H1 (cell line): ENCODE measurements around the gene PDE4D. TPM values are rescaled to one million over a fixed set of nuclear protein-coding genes. Genes with fewer than 3 reads are reported as not detected.

Experiments
- CTCF ChIA-PET: fragments of 300-600 bp; sonication (Branson Sonifier 250); formaldehyde crosslinking; loops from one replicate; lab custom pipeline; 2021; ENCODE audit not compliant: partially characterized antibody; lab: Charles Lee
- POLR2A ChIA-PET: fragments of 300-600 bp; sonication (Branson Sonifier 250); formaldehyde crosslinking; loops from one replicate; lab custom pipeline; 2021; ENCODE audit warnings: inconsistent platforms; ENCODE audit not compliant: partially characterized antibody; lab: Charles Lee
- DNase-seq, 2 experiments: peaks; one replicate each; pipeline versions ENCODE4 v3.0.0 to v3.0.0-alpha.2; 2010 to 2022; ENCODE audit warnings: low spot score in 2 of 2, low read depth in 1 of 2, mixed read lengths in 1 of 2
- FAIRE-seq: peaks from 2 replicates; lab custom pipeline; 2011; peaks lifted over from hg19 to GRCh38; lab: Jason Lieb, UNC
- H2AFZ ChIP-seq: 2 replicates; pipeline ENCODE4 v1.8.1; 2012; ENCODE audit warnings: low read length, inconsistent platforms
- H2AK5ac ChIP-seq: 2 replicates; pipeline ENCODE4 v1.6.1; 2013; ENCODE audit warnings: low read depth, low read length
- H2BK120ac ChIP-seq: replicated peaks from 2 replicates; pipeline ENCODE3; 2013; ENCODE audit warnings: low read depth, low read length, inconsistent platforms
- H2BK12ac ChIP-seq: 2 replicates; pipeline ENCODE4 v1.6.1; 2013; ENCODE audit warnings: low read depth, low read length
- H2BK15ac ChIP-seq: 2 replicates; pipeline ENCODE4 v1.6.1; 2013; ENCODE audit warnings: low read length
- H2BK20ac ChIP-seq: 2 replicates; pipeline ENCODE4 v1.6.1; 2013; ENCODE audit warnings: low read length
- H2BK5ac ChIP-seq: 2 replicates; pipeline ENCODE4 v1.6.1; 2013; ENCODE audit warnings: low read depth, low read length
- H3K14ac ChIP-seq: 2 replicates; pipeline ENCODE4 v1.6.1; 2013; ENCODE audit warnings: inconsistent platforms; ENCODE audit not compliant: insufficient read length
- H3K18ac ChIP-seq: 2 replicates; pipeline ENCODE4 v1.6.1; 2013; ENCODE audit warnings: low read length; ENCODE audit errors: extremely low read depth
- H3K23ac ChIP-seq: 2 replicates; pipeline ENCODE4 v1.6.1; 2013; ENCODE audit warnings: inconsistent platforms; ENCODE audit not compliant: insufficient read length
- H3K23me2 ChIP-seq: 2 replicates; pipeline ENCODE4 v1.6.1; 2013; ENCODE audit warnings: low read depth, low read length
- H3K27ac ChIP-seq: 2 replicates; pipeline ENCODE4 v1.6.1; 2011; ENCODE audit warnings: low read depth, low read length, inconsistent platforms
- H3K27me3 ChIP-seq, 4 experiments: replicated peaks in 1 of 4; 1 replicate in 1 of 4; 2 replicates in 3 of 4; pipeline versions ENCODE4 v1.6.1 to v1.8.1; 2011 to 2013; ENCODE audit warnings: low read length in 3 of 4, mild to moderate bottlenecking in 3 of 4, inconsistent platforms in 2 of 4, mixed read lengths in 2 of 4, moderate library complexity in 1 of 4; ENCODE audit not compliant: control insufficient read depth in 3 of 4, insufficient read depth in 3 of 4; ENCODE audit errors: extremely low read depth in 1 of 4
- H3K36me3 ChIP-seq, 4 experiments: 2 replicates each; pipeline versions ENCODE4 v1.6.1 to v1.8.1; 2011 to 2013; ENCODE audit warnings: mild to moderate bottlenecking in 4 of 4, low read length in 3 of 4, moderate library complexity in 2 of 4, control low read depth in 1 of 4, inconsistent platforms in 1 of 4; ENCODE audit not compliant: insufficient read depth in 4 of 4, control insufficient read depth in 2 of 4
- H3K4ac ChIP-seq: replicated peaks from 2 replicates; pipeline ENCODE3; 2013; ENCODE audit warnings: low read length, low read depth, mixed read lengths, inconsistent platforms; ENCODE audit not compliant: insufficient read length
- H3K4me1 ChIP-seq, 4 experiments: replicated peaks in 1 of 4; 1 replicate in 1 of 4; 2 replicates in 3 of 4; pipeline versions ENCODE4 v1.6.1 to v1.8.1; 2011 to 2013; ENCODE audit warnings: low read length in 3 of 4, inconsistent platforms in 2 of 4, mixed read lengths in 1 of 4; ENCODE audit not compliant: insufficient read depth in 4 of 4, control insufficient read depth in 3 of 4
- H3K4me2 ChIP-seq, 2 experiments: 2 replicates each; pipeline versions ENCODE4 v1.6.1 to v1.8.1; 2011 to 2013; ENCODE audit warnings: low read depth in 2 of 2, low read length in 2 of 2, control low read depth in 1 of 2, inconsistent platforms in 1 of 2, mild to moderate bottlenecking in 1 of 2; ENCODE audit not compliant: insufficient read depth in 1 of 2
- H3K4me3 ChIP-seq, 4 experiments: fragments of 200-600, 300-600 bp in 1 of 4; sonication (generic), shearing (Covaris generic), sonication (Bioruptor Twin) in 1 of 4; 2 replicates each; pipeline versions ENCODE4 v1.5.1 to v1.8.1; 2011 to 2016; ENCODE audit warnings: low read length in 4 of 4, low read depth in 3 of 4, control low read depth in 2 of 4, inconsistent platforms in 2 of 4, mild to moderate bottlenecking in 2 of 4, mixed read lengths in 1 of 4, moderate library complexity in 1 of 4; ENCODE audit not compliant: insufficient read depth in 2 of 4; ENCODE audit errors: extremely low read depth in 1 of 4
- H3K56ac ChIP-seq: replicated peaks from 2 replicates; pipeline ENCODE3; 2013; ENCODE audit warnings: low read depth, mild to moderate bottlenecking, mixed read lengths, low read length, inconsistent platforms; ENCODE audit not compliant: insufficient read length
- H3K79me1 ChIP-seq: 2 replicates; pipeline ENCODE4 v1.6.1; 2013; ENCODE audit warnings: low read depth, low read length, control low read depth
- H3K79me2 ChIP-seq, 2 experiments: 2 replicates each; pipeline versions ENCODE4 v1.6.1 to v1.8.1; 2012 to 2013; ENCODE audit warnings: low read length in 2 of 2, mild to moderate bottlenecking in 2 of 2, inconsistent platforms in 1 of 2; ENCODE audit not compliant: insufficient read depth in 2 of 2, control insufficient read depth in 1 of 2
- H3K9ac ChIP-seq, 4 experiments: replicated peaks in 1 of 4; 1 replicate in 1 of 4; 2 replicates in 3 of 4; pipeline versions ENCODE4 v1.6.1 to v1.8.1; 2011 to 2013; ENCODE audit warnings: low read depth in 3 of 4, low read length in 3 of 4, control low read depth in 2 of 4, mild to moderate bottlenecking in 2 of 4, moderate library complexity in 2 of 4, inconsistent platforms in 1 of 4; ENCODE audit errors: extremely low read depth in 1 of 4
- H3K9me3 ChIP-seq, 2 experiments: 2 replicates each; pipeline versions ENCODE4 v1.6.1 to v1.8.1; 2012 to 2013; ENCODE audit warnings: mild to moderate bottlenecking in 2 of 2, moderate library complexity in 2 of 2, control low read depth in 1 of 2, inconsistent platforms in 1 of 2, low read depth in 1 of 2, low read length in 1 of 2, mixed read lengths in 1 of 2; ENCODE audit not compliant: insufficient read depth in 2 of 2
- H4K20me1 ChIP-seq, 2 experiments: replicated peaks in 1 of 2; 2 replicates each; pipeline versions ENCODE3 to v1.8.1; 2011 to 2013; ENCODE audit warnings: inconsistent platforms in 2 of 2, low read length in 2 of 2, mild to moderate bottlenecking in 1 of 2; ENCODE audit not compliant: insufficient read depth in 2 of 2, control insufficient read depth in 1 of 2
- H4K5ac ChIP-seq: 2 replicates; pipeline ENCODE4 v1.6.1; 2013; ENCODE audit warnings: low read length, low read depth, mixed read lengths, inconsistent platforms; ENCODE audit not compliant: insufficient read length
- H4K8ac ChIP-seq: 2 replicates; pipeline ENCODE4 v1.8.0; 2013; ENCODE audit warnings: mild to moderate bottlenecking, moderate library complexity, low read length, inconsistent platforms; ENCODE audit not compliant: insufficient read depth; ENCODE audit errors: extremely low read depth
- H4K91ac ChIP-seq: replicated peaks from 2 replicates; pipeline ENCODE3; 2013; ENCODE audit warnings: low read length, mixed read lengths, inconsistent platforms; ENCODE audit not compliant: insufficient read length
- BACH1 ChIP-seq: IDR thresholded peaks from 2 replicates; pipeline ENCODE4 v1.6.1; 2012; ENCODE audit warnings: low read length, improper control_type of control experiment
- E2F6 ChIP-seq: IDR thresholded peaks from 2 replicates; pipeline ENCODE4 v1.6.1; 2012; ENCODE audit warnings: inconsistent platforms
- EGR1 ChIP-seq: IDR thresholded peaks from 2 replicates; pipeline ENCODE4 v1.6.1; 2011; ENCODE audit warnings: low read depth, low read length, borderline replicate concordance
- EP300 ChIP-seq, 2 experiments: IDR thresholded peaks; 1 replicate in 1 of 2; 2 replicates in 1 of 2; pipeline ENCODE4 v1.6.1; 2011 to 2012; ENCODE audit warnings: low read depth in 2 of 2, low read length in 2 of 2, mild to moderate bottlenecking in 2 of 2, borderline replicate concordance in 1 of 2, inconsistent platforms in 1 of 2, moderate library complexity in 1 of 2
- JUN ChIP-seq: IDR thresholded peaks from 2 replicates; pipeline ENCODE4 v1.6.1; 2011; ENCODE audit warnings: low read depth, mild to moderate bottlenecking, improper control_type of control experiment, low read length
- RNF2 ChIP-seq: fragments of 200-900, 300-1000 bp; sonication (generic); IDR thresholded peaks from 2 replicates; pipeline ENCODE4 v1.7.1; 2016; ENCODE audit warnings: borderline replicate concordance, low read depth, mild to moderate bottlenecking, antibody characterized with exemption, low read length; ENCODE audit not compliant: poor library complexity, severe bottlenecking; ENCODE audit errors: missing control alignments
- SUZ12 ChIP-seq: fragments of 200-600 bp; sonication (generic); IDR thresholded peaks from 2 replicates; pipeline ENCODE4 v1.6.1; 2012; ENCODE audit warnings: mild to moderate bottlenecking, inconsistent platforms, low read length, moderate library complexity, mixed read lengths
- WGBS, 2 experiments: shearing (Covaris generic) in 1 of 2; methylation state at CpG; one replicate each; pipeline versions ENCODE4 v1.1.6 to v1.1.7; 2013 to 2015; ENCODE audit warnings: low lambda C conversion rate in 2 of 2, mixed read lengths in 2 of 2, inconsistent platforms in 1 of 2, low coverage in 1 of 2, missing lambda C conversion rate in 1 of 2; ENCODE audit not compliant: insufficient replicate concordance in 2 of 2, insufficient coverage in 1 of 2, insufficient read length in 1 of 2; ENCODE audit errors: extremely low coverage in 1 of 2, missing lambda C conversion rate in 1 of 2; 5-methylcytosine and 5-hydroxymethylcytosine counted together
- polyA plus RNA-seq, 7 experiments: library from polyadenylated mRNA; depleted of rRNA in 3 of 7; stranded (reverse) in 5 of 7; unstranded in 2 of 7; fragments of >200 nt in 5 of 7; fragments of 200-250 nt in 2 of 7; gene quantifications; 1 replicate in 5 of 7; 2 replicates in 1 of 7; 4 replicates in 1 of 7; pipeline versions ENCODE4 v1.2.1 to v1.2.3, GENCODE V29; 2011 to 2013; ENCODE audit warnings: missing spikeins in 2 of 7, mixed read lengths in 2 of 7
- total RNA-seq: library from RNA; stranded (reverse); fragmentation: NEBNext Ultra II Directional; extraction: Animal tissue kit (Norgen Biotek cat#: 25700); gene quantifications from 2 replicates; pipeline ENCODE4 v1.2.1, GENCODE V29; 2021

The PDE4D gene
- total and polyA plus RNA-seq, 2 of the 8 experiments (the other 6 are each of a cell fraction or from before 2014, with no cell fraction given) = 2.3 to 3.7 TPM

GRCh38 chr5:59000211-59000610 is 893.3 kb downstream of the PDE4D start:
- H3K27me3 ChIP-seq = no peaks in the 10 kb centered on the region
- H3K79me1 ChIP-seq = no peaks in the 10 kb centered on the region
- no peak overlapping the region for H3K23ac ChIP-seq
- WGBS, 2 experiments = 89% methylated on average over 3 of the region's 3 CpGs; no CpG with 5 or more reads in 1 of the 2 experiments
- H2BK120ac ChIP-seq = no peak overlapping the region
- no peak overlapping the region for H3K27ac ChIP-seq
- H2BK5ac ChIP-seq = no peak overlapping the region
- H3K4me1 ChIP-seq = peaks cover 2 to 14% (median 10%) of the 10 kb centered on the region in 4 experiments; a peak in 6 of 7 replicates
- CTCF ChIA-PET = interaction anchor here (1.3 to 14.8 kb wide), 3 partner anchors 70 to 113 kb away, joined by 4 to 206 read pairs (median 26); no protein-coding TSS in a partner anchor
- no peak overlapping the region for H3K56ac ChIP-seq
- H2BK15ac ChIP-seq = no peak overlapping the region
- no peak overlapping the region for H3K14ac ChIP-seq
- no peak overlapping the region for H3K4me2 ChIP-seq
- DNase-seq (no peak), FAIRE-seq (no peak)
- no peak overlapping the region for H3K4me3 ChIP-seq
- no peak overlapping the region for H2AK5ac ChIP-seq
- H3K23me2 ChIP-seq = no peaks in the 10 kb centered on the region
- POLR2A ChIA-PET = interaction anchor here (0.7 to 0.9 kb wide), 2 partner anchors 14 to 126 kb away, joined by 3 read pairs; no protein-coding TSS in a partner anchor
- no peak overlapping the region for H3K9ac ChIP-seq
- no peak overlapping the region for H4K5ac ChIP-seq
- no peak overlapping the region for H2BK12ac ChIP-seq
- no peaks in the 10 kb centered on the region for H4K20me1 ChIP-seq
- no peaks in the 10 kb centered on the region; a peak in 1 of 4 replicates for H3K9me3 ChIP-seq
- no peaks in the 10 kb centered on the region for H3K36me3 ChIP-seq
- no peak overlapping the region for H2AFZ ChIP-seq
- no peak overlapping the region for H4K8ac ChIP-seq
- H4K91ac ChIP-seq = no peak overlapping the region
- H3K4ac ChIP-seq = no peak overlapping the region
- H3K18ac ChIP-seq = no peak overlapping the region
- H3K79me2 ChIP-seq = no peaks in the 10 kb centered on the region
- H2BK20ac ChIP-seq = no peak overlapping the region
- TF ChIP-seq SUZ12 = no peak
- no peak for TF ChIP-seq E2F6
- TF ChIP-seq RNF2 = no peak
- TF ChIP-seq EP300 (IDR thresholded peaks at IDR 0.05; ENCODE audit: borderline replicate concordance in 1 of 2, low read depth in 2 of 2, low read length in 2 of 2) = no peak
- TF ChIP-seq BACH1 = no peak
- TF ChIP-seq EGR1 = no peak
- no peak for TF ChIP-seq JUN
